Neutrophil (primary cell): ENCODE results near the gene EPN2.

Source experiments
- H3K27ac ChIP-seq: fragments of 200-600 bp; sonication (generic); 2 replicates; pipeline ENCODE4 v1.5.1; 2016; ENCODE audit warnings: mild to moderate bottlenecking, moderate library complexity
- H3K27me3 ChIP-seq: fragments of 200-600 bp; sonication (generic); 2 replicates; pipeline ENCODE4 v1.6.0; 2016; ENCODE audit warnings: mild to moderate bottlenecking
- H3K36me3 ChIP-seq: fragments of 200-600 bp; sonication (generic); 2 replicates; pipeline ENCODE4 v1.5.1; 2017
- H3K4me1 ChIP-seq, 2 experiments: fragments of 200-600 bp in 1 of 2; sonication (generic) in 1 of 2; 1 replicate in 1 of 2; 2 replicates in 1 of 2; pipeline versions ENCODE4 v1.5.1 to v1.6.1; 2013 to 2016; ENCODE audit warnings: low read depth in 1 of 2, low read length in 1 of 2, mild to moderate bottlenecking in 1 of 2, moderate library complexity in 1 of 2; ENCODE audit not compliant: control insufficient read depth in 1 of 2, insufficient read depth in 1 of 2
- H3K4me3 ChIP-seq, 2 experiments: fragments of 200-600 bp in 1 of 2; sonication (generic) in 1 of 2; 1 replicate in 1 of 2; 2 replicates in 1 of 2; pipeline ENCODE4 v1.5.1; 2013 to 2016; ENCODE audit warnings: low read depth in 1 of 2, low read length in 1 of 2, mild to moderate bottlenecking in 1 of 2, moderate library complexity in 1 of 2
- H3K9me3 ChIP-seq: fragments of 200-600 bp; sonication (generic); 2 replicates; pipeline ENCODE4 v1.5.1; 2016
- TF ChIP-seq, protein P1 (sequence below): fragments of 200-600 bp; sonication (generic); IDR thresholded peaks from 2 replicates; pipeline ENCODE4 v1.5.1; 2016; ENCODE audit warnings: antibody characterized with exemption

EPN2 gene

DNA sequence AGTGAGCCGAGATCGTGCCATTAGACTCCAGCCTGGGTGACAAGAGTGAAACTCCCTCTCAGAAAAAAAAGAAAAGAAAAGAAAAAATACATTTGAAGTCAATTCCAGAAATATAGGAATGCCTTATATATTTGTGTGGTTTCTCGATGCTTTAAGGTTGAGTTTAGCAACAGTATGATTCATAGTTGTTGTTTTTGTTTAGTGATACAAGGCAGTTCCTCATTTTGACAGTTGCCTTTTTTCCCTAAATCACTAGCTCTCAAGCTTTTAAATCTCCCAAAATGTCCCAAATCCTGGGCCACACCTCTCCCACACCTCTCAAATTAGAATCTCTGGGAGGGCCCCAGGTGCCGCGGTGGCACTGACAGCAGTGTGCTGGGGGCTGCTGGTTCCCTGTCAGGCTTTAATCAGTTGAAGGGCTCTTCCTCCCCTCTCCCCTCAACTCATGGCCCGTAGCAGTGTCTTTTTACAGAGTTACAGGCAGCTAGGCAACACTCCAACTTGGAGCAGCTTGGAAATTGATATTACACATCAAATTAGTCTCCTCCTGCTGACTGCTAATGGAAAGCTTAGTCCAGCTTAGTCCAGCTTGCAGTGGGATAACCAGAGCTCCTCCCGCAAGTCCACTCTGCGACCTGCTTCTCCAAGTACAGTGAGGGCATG is 58.4 kb downstream of the EPN2 start:
- Histone ChIP-seq H3K27ac (peak overlapping the region; percentile 71), H3K4me1 (peaks cover 19 to 21% of the 10 kb centered on the region in 2 experiments), H3K27me3 (no peaks in the 10 kb centered on the region), H3K36me3 (no peaks in the 10 kb centered on the region), H3K9me3 (no peaks in the 10 kb centered on the region), H3K4me3 (peak overlapping the region in 1 of 2 experiments; percentile 7)
- TF ChIP-seq, protein P1, sequence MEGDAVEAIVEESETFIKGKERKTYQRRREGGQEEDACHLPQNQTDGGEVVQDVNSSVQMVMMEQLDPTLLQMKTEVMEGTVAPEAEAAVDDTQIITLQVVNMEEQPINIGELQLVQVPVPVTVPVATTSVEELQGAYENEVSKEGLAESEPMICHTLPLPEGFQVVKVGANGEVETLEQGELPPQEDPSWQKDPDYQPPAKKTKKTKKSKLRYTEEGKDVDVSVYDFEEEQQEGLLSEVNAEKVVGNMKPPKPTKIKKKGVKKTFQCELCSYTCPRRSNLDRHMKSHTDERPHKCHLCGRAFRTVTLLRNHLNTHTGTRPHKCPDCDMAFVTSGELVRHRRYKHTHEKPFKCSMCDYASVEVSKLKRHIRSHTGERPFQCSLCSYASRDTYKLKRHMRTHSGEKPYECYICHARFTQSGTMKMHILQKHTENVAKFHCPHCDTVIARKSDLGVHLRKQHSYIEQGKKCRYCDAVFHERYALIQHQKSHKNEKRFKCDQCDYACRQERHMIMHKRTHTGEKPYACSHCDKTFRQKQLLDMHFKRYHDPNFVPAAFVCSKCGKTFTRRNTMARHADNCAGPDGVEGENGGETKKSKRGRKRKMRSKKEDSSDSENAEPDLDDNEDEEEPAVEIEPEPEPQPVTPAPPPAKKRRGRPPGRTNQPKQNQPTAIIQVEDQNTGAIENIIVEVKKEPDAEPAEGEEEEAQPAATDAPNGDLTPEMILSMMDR = no peak

- peaks cover 17 to 18% of the 10 kb centered on the region in 2 experiments for H3K4me1 ChIP-seq
- no peak overlapping the region for H3K27ac ChIP-seq
- no peaks in the 10 kb centered on the region for H3K9me3 ChIP-seq
- no peaks in the 10 kb centered on the region for H3K36me3 ChIP-seq
- TF ChIP-seq, protein P1 = no peak
- H3K27me3 ChIP-seq = no peaks in the 10 kb centered on the region
- H3K4me3 ChIP-seq = no peak overlapping the region
These were observed 59.9 kb downstream of the EPN2 start for GRCh38 chr17:19296786-19297778.

GRCh38 chr17:19298569-19299213 is 61.5 kb downstream of the EPN2 start:
- Histone ChIP-seq H3K27me3 (no peaks in the 10 kb centered on the region), H3K27ac (no peak overlapping the region), H3K4me3 (no peak overlapping the region), H3K36me3 (no peaks in the 10 kb centered on the region), H3K9me3 (no peaks in the 10 kb centered on the region), H3K4me1 (peaks cover 32 to 34% of the 10 kb centered on the region in 2 experiments)
- TF ChIP-seq, protein P1 = no peak

DNA sequence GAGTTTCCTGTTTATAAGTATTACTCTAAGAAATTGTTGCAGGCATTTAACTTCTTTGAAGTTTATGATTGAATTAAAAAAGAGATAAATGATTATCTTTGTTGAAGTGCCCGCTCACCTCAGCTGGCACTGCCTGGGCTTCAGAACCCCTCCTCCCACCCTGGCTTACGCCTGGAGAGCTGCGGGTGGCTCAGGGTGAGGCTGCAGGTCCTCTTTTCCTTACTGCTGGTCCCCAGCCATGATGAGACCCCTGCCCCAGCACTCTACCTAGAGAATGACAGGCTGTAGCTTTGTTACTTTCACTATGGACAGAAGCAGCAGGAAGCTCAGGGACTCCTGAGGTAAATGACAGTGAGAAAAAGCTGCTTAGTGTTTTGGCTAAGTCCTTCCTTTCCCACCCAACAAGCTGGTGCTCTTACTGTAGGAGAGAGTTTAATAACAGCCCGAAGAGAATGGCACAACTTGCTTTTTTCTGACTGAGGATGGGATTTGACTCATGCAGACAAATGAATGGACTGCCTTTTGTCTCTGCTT is 62.1 kb downstream of the EPN2 start:
- Histone ChIP-seq H3K27me3 (no peaks in the 10 kb centered on the region), H3K4me3 (no peak overlapping the region), H3K9me3 (no peaks in the 10 kb centered on the region), H3K4me1 (peaks cover 38 to 39% of the 10 kb centered on the region in 2 experiments), H3K27ac (no peak overlapping the region), H3K36me3 (no peaks in the 10 kb centered on the region)
- TF ChIP-seq, protein P1 = no peak

GRCh38 chr17:19299866-19300265 is 62.7 kb downstream of the EPN2 start:
- Histone ChIP-seq H3K27ac (no peak overlapping the region), H3K4me1 (peaks cover 38 to 39% of the 10 kb centered on the region in 2 experiments), H3K9me3 (no peaks in the 10 kb centered on the region), H3K36me3 (no peaks in the 10 kb centered on the region), H3K27me3 (no peaks in the 10 kb centered on the region), H3K4me3 (no peak overlapping the region)
- TF ChIP-seq, protein P1 = no peak
